Amniotic epithelial cell (primary cell): ENCODE results near the gene AS3MT.

ENCODE experiments used
- DNase-seq: peaks from one replicate; pipeline ENCODE4 v3.0.0-alpha.2; 2010; ENCODE audit warnings: low read depth

Gene AS3MT

DNA sequence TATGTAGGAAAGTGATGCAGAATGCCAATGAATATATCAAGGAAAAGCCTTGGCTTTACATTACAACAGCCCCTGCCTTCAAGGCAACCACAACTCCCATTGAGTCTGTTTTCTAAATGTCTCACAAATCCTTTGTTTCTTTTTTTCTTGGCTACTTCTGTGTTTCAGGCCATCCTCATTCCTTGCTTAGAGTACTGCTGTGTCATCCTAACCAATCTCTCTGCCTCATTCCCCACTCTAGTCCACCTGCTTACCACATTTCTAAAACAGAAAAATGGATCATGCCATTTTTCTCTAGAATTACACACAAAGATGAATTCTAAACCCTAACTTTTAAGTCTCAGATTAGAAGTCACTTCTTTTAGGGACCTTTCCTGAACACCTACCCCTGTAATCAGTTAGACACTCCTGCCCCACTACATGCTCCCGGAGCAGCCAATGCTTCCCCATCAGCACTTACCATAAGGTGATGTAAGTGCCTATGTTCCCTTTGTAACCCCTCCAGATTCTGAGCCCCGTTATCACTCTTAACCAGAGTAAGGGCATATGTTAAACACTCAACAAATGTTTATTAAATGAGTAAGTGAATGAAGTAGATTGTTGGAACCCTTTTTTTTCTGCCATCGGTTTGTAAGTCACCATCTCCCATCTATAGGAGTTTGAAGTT, 12.4 kb upstream of the AS3MT start:
- DNase-seq = no peak

GRCh38 chr10:102859911-102860310, 9.4 kb upstream of the AS3MT start:
- no peak for DNase-seq

GRCh38 chr10:102863660-102864059, 5.6 kb upstream of the AS3MT start:
- DNase-seq = peak; percentile 80

- no peak for DNase-seq
Measured at GRCh38 chr10:102865620-102866019, 3.6 kb upstream of the AS3MT start.

- no peak for DNase-seq
Measured at GRCh38 chr10:102868911-102869257, 386 bp upstream of the AS3MT start.

GRCh38 chr10:102870221-102870620, 951 bp downstream of the AS3MT start:
- no peak for DNase-seq

DNA sequence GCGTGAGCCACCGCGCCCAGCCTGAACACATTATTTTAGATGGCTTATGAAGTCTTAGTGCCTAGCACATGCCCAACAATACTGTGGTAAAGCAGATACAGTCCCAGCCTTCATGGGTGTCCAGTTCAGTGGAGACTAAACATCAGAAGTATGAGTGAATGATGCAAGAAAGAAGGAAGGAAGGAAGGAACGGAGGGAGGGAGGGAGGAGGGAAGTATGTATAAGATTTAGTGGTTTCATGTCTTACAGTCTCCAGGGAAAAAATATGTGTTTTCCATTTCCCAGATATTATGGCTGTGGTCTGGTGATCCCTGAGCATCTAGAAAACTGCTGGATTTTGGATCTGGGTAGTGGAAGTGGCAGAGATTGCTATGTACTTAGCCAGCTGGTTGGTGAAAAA, 2.9 kb downstream of the AS3MT start:
- peak; percentile 43 for DNase-seq

GRCh38 chr10:102876747-102877153, 7.5 kb downstream of the AS3MT start:
- DNase-seq = no peak

- no peak for DNase-seq
Measured at GRCh38 chr10:102878629-102879028, 9.4 kb downstream of the AS3MT start.

DNA sequence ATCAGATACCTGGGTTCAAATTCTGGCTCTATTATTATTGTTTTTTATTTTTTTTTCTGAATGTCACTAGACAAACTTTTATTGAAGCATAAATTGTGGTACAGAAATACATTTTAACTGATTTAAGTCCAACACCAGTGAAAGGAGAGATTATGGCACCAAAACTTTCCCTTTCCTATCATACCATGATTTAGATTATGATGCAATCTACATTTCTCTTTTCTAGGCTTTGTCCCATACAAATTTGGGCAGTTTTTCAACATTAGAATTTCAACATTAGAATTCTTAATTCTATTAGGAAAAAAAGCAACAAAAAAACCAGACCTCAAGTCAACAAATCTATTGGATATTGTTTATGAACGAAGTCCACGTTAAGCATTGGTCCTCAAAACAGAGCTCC, 11.0 kb downstream of the AS3MT start:
- no peak for DNase-seq

GRCh38 chr10:102888048-102888447, 18.8 kb downstream of the AS3MT start:
- DNase-seq = no peak

GRCh38 chr10:102894466-102895213, 25.4 kb downstream of the AS3MT start:
- no peak for DNase-seq

GRCh38 chr10:102900006-102900405, 30.7 kb downstream of the AS3MT start:
- no peak for DNase-seq

DNA sequence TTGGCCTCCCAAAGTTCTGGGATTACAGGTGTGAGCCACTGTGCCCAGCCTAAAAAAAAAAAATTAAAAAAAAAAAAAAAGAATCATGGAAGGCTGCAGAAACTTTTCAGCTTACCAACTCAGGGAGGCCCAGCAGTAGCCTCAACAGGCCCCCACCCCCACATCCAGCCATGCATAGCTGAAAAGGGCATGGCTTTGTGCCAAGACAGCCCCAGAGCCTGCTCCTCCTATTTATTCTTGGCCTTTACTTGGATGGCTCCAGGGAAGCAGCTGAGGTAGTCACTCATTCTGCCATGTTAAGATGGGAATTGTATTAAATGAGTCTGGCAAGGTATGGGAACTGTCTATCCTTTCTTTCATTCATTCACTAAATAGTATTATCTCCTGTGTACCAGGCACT, 35.1 kb downstream of the AS3MT start:
- DNase-seq = no peak

GRCh38 chr10:102906507-102906906, 37.2 kb downstream of the AS3MT start:
- no peak for DNase-seq

DNA sequence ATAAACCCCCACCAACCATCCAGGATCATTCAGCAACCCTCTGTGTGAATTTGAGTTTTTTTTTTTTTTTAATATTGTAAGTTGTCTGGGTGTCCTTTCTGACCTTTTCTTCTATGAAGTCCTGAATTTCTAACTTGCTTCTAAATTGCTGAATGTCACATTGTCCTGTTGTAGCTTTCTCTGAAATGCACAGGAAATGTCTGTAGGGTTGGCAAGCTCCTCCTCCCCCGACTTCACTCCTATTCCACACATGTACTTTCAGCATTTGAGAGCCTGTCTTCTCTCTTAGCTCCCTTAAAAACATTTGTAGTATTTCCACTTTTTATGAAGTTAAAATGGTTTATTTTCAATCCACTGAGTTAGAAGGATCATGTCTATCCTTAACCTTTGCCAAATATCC, 45.5 kb downstream of the AS3MT start:
- DNase-seq = no peak

DNA sequence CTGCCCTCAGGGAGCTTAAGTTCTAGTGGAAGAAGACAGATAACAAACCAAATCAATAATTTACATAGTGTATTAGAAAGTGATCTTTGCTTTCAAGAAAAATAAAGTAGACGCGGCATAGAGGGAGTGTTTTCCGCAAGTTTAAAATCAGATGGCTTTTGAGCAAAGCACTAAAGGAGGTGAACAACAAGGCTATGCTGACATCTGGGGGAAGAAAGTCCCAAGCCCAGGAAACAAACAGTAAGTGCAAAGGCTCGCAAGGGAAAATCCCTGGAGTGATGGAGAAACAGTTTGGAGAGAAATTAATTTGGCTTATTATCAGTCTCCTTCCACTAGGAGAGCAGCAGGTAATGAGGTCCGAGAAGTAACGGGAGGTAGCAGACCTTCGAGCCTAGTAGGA, 46.9 kb downstream of the AS3MT start:
- DNase-seq = no peak

GRCh38 chr10:102917314-102917961, 48.2 kb downstream of the AS3MT start:
- peak; percentile 43 for DNase-seq

- peak; percentile 99 for DNase-seq
Measured at GRCh38 chr10:102917962-102918816, 48.9 kb downstream of the AS3MT start, which contains the start of gene CNNM2. CNNM2 (plus strand) TSS chr10:102918294; CDS start chr10:102918481, 187 bp downstream.

GRCh38 chr10:102918817-102919245, 49.6 kb downstream of the AS3MT start:
- DNase-seq = no peak

GRCh38 chr10:102919246-102919959, 50.1 kb downstream of the AS3MT start:
- DNase-seq = no peak
